ENCODE results near the gene COL6A3. TPM values are rescaled to one million over a fixed set of nuclear protein-coding genes. Genes with fewer than 3 reads are reported as not detected.
A peak's percentile ranks its signal among the peaks of the same experiment; 100 is the strongest.
"Not testable (repeated sequence)": the region's sequence is repeated elsewhere in the genome, so short reads cannot be mapped to it uniquely, and the experiment has no call there.

The COL6A3 gene
- total RNA-seq, 1 donor from 2014 or later: 0.41 TPM

GRCh38 chr2:237358721-237359517 lies 55.0 kb downstream of the COL6A3 start:
- Mint-ChIP-seq H3K4me3 (peak overlapping the region; percentile 27), H3K36me3 (no peaks in the 10 kb centered on the region), H3K27ac (no peak overlapping the region), H3K27me3 (ENCODE audit: insufficient read depth, low read depth) (peaks cover 5% of the 10 kb centered on the region), H3K9me3 (peaks cover 5% of the 10 kb centered on the region), H3K4me1 (peaks cover 27% of the 10 kb centered on the region)
- H2AFZ ChIP-seq (replicated peaks): no peak overlapping the region
- no peaks in the 10 kb centered on the region for H3F3A ChIP-seq (ENCODE audit: low read depth)
- H4K20me1 ChIP-seq (ENCODE audit: low read depth): no peaks in the 10 kb centered on the region
- no peaks in the 10 kb centered on the region for H3K9me3 ChIP-seq (ENCODE audit: low read depth)
- H3K36me3 ChIP-seq: no peaks in the 10 kb centered on the region
- H3K4me3 ChIP-seq: no peak overlapping the region
- no peak overlapping the region for H3K9ac ChIP-seq
- no peaks in the 10 kb centered on the region for H3K27me3 ChIP-seq
- DNase-seq (ENCODE audit: low spot score): no peak
- no peak overlapping the region for H3K27ac ChIP-seq
- H3K4me2 ChIP-seq: no peak overlapping the region
- TF ChIP-seq EZH2phosphoT487 (IDR thresholded peaks at IDR 0.05) (no peak), EZH2 (IDR thresholded peaks at IDR 0.05) (no peak), CTCF (IDR thresholded peaks at IDR 0.05) (no peak)
- no peaks in the 10 kb centered on the region for H3K79me2 ChIP-seq (ENCODE audit: low read depth)
- peaks cover 9% of the 10 kb centered on the region for H3K4me1 ChIP-seq

GRCh38 chr2:237355701-237356100 lies 58.3 kb downstream of the COL6A3 start:
- Histone ChIP-seq H4K20me1 (ENCODE audit: low read depth) (no peaks in the 10 kb centered on the region), H3K36me3 (no peaks in the 10 kb centered on the region), H3K4me1 (peaks cover 9% of the 10 kb centered on the region), H3K27me3 (no peaks in the 10 kb centered on the region), H3K79me2 (ENCODE audit: low read depth) (no peaks in the 10 kb centered on the region), H3K4me3 (no peak overlapping the region), H3K27ac (no peak overlapping the region), H3F3A (ENCODE audit: low read depth) (no peaks in the 10 kb centered on the region), H3K9me3 (ENCODE audit: low read depth) (no peaks in the 10 kb centered on the region), H3K4me2 (no peak overlapping the region), H3K9ac (no peak overlapping the region), H2AFZ (replicated peaks) (no peak overlapping the region)
- peaks cover 14% of the 10 kb centered on the region for H3K4me1 Mint-ChIP-seq
- no peak overlapping the region for H3K4me3 Mint-ChIP-seq
- TF ChIP-seq EZH2phosphoT487 (IDR thresholded peaks at IDR 0.05): no peak
- TF ChIP-seq CTCF (IDR thresholded peaks at IDR 0.05): no peak
- TF ChIP-seq EZH2 (IDR thresholded peaks at IDR 0.05): no peak
- no peak for DNase-seq (ENCODE audit: low spot score)
- H3K27me3 Mint-ChIP-seq (ENCODE audit: insufficient read depth, low read depth): peaks cover 8% of the 10 kb centered on the region
- no peak overlapping the region for H3K27ac Mint-ChIP-seq
- peaks cover under 1% of the 10 kb centered on the region for H3K9me3 Mint-ChIP-seq
- H3K36me3 Mint-ChIP-seq: no peaks in the 10 kb centered on the region

DNA sequence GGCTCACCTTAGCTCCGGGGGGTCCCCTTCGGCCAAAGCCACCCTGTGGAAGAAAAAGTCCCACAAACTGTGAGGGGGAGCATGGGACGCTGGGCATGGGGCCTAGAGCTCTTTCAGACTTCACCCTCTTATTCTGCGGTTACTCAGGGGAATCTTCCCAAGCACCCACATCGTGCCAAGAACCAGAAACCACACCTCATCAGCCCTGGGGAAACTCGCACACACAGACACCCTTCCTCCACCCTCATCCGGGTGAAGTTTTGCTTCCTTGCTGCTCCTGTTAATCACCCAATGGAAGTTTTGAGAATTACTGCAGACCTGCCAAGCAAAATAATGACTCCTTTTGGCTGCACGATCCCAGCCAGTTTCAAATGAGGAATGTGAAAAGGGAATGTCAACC lies 59.1 kb downstream of the COL6A3 start:
- Histone ChIP-seq H3K9me3 (ENCODE audit: low read depth) (no peaks in the 10 kb centered on the region), H3K27me3 (no peaks in the 10 kb centered on the region), H3F3A (ENCODE audit: low read depth) (no peaks in the 10 kb centered on the region), H3K4me3 (no peak overlapping the region), H3K9ac (no peak overlapping the region), H3K4me1 (peaks cover 6% of the 10 kb centered on the region), H3K79me2 (ENCODE audit: low read depth) (no peaks in the 10 kb centered on the region), H3K36me3 (no peaks in the 10 kb centered on the region), H3K27ac (no peak overlapping the region), H2AFZ (replicated peaks) (no peak overlapping the region), H4K20me1 (ENCODE audit: low read depth) (no peaks in the 10 kb centered on the region), H3K4me2 (no peak overlapping the region)
- peaks cover 11% of the 10 kb centered on the region for H3K4me1 Mint-ChIP-seq
- TF ChIP-seq CTCF (IDR thresholded peaks at IDR 0.05) (no peak), EZH2phosphoT487 (IDR thresholded peaks at IDR 0.05) (no peak), EZH2 (IDR thresholded peaks at IDR 0.05) (no peak)
- no peaks in the 10 kb centered on the region for H3K36me3 Mint-ChIP-seq
- H3K27me3 Mint-ChIP-seq (ENCODE audit: insufficient read depth, low read depth): peaks cover 5% of the 10 kb centered on the region
- no peaks in the 10 kb centered on the region for H3K9me3 Mint-ChIP-seq
- H3K4me3 Mint-ChIP-seq: no peak overlapping the region
- DNase-seq (ENCODE audit: low spot score): no peak
- no peak overlapping the region for H3K27ac Mint-ChIP-seq

- not testable (repeated sequence) for H3K4me1 ChIP-seq; H3K4me3 ChIP-seq; H3K4me3 Mint-ChIP-seq; H3K36me3 ChIP-seq; H3K27ac Mint-ChIP-seq; H3K79me2 ChIP-seq (ENCODE audit: low read depth); H4K20me1 ChIP-seq (ENCODE audit: low read depth); H3K9me3 ChIP-seq (ENCODE audit: low read depth); H3K9ac ChIP-seq; H3K36me3 Mint-ChIP-seq; H3K27me3 Mint-ChIP-seq (ENCODE audit: insufficient read depth, low read depth); H3K27me3 ChIP-seq; H2AFZ ChIP-seq (replicated peaks); H3K9me3 Mint-ChIP-seq; H3K4me2 ChIP-seq; H3K4me1 Mint-ChIP-seq; H3K27ac ChIP-seq; H3F3A ChIP-seq (ENCODE audit: low read depth); DNase-seq (ENCODE audit: low spot score)
Observed at GRCh38 chr2:237354172-237354571, 59.8 kb downstream of the COL6A3 start.

Measured in neural progenitor cell (in vitro differentiated cells).